K562 (cell line): ENCODE measurements around the gene HS3ST1.

Experiments
- CTCF ChIP-seq, 3 experiments: IDR thresholded peaks in 2 of 3; conservative IDR thresholded peaks in 1 of 3; 2 replicates each; pipeline ENCODE4 v1.5.1; 2011 to 2012; ENCODE audit warnings: low read length in 3 of 3, mild to moderate bottlenecking in 3 of 3, control low read depth in 2 of 3, improper control_type of control experiment in 1 of 3, inconsistent platforms in 1 of 3, low read depth in 1 of 3, mixed read lengths in 1 of 3, moderate library complexity in 1 of 3; ENCODE audit not compliant: insufficient read depth in 2 of 3
- EP300 ChIP-seq: IDR thresholded peaks from 2 replicates; pipeline ENCODE4 v1.6.1; 2012; ENCODE audit warnings: low read length, improper control_type of control experiment
- JUND ChIP-seq, 2 experiments: IDR thresholded peaks; 2 replicates in 1 of 2; 3 replicates in 1 of 2; pipeline ENCODE4 v1.6.1; 2011; ENCODE audit warnings: borderline replicate concordance in 2 of 2, low read depth in 2 of 2, low read length in 2 of 2, improper control_type of control experiment in 1 of 2, missing biosample characterization in 1 of 2, missing genetic modification characterization in 1 of 2, missing genetic modification reagents in 1 of 2
- REST ChIP-seq, 2 experiments: fragments of 450-650 bp; formaldehyde crosslinking in 1 of 2; IDR thresholded peaks; 2 replicates each; pipeline versions ENCODE4 v1.4.0 to v1.6.1; 2014 to 2020; ENCODE audit warnings: mild to moderate bottlenecking in 2 of 2, borderline replicate concordance in 1 of 2, low read depth in 1 of 2
- TRIM28 ChIP-seq: fragments of 450-650 bp; IDR thresholded peaks from 2 replicates; pipeline ENCODE4 v1.6.1; 2017
- ZNF263 ChIP-seq: sonication (generic); formaldehyde crosslinking; IDR thresholded peaks from 2 replicates; pipeline ENCODE4 v1.8.0; 2022; ENCODE audit warnings: mild to moderate bottlenecking, missing genetic modification reagents, borderline replicate concordance
- ZNF740 ChIP-seq, 3 experiments: fragments of 200-800 bp in 1 of 3; sonication (Bioruptor generic) in 1 of 3; sonication (generic) in 1 of 3; formaldehyde crosslinking in 1 of 3; IDR thresholded peaks; 2 replicates each; pipeline versions ENCODE4 v1.6.1 to v1.8.0; 2016 to 2022; ENCODE audit warnings: mild to moderate bottlenecking in 2 of 3, missing compliant biosample characterization in 2 of 3, missing genetic modification characterization in 2 of 3, missing genetic modification reagents in 1 of 3

GRCh38 chr4:11441194-11441556, 12.5 kb upstream of the HS3ST1 start:
- no peak for TF ChIP-seq ZNF740 (CRISPR knock-in tag; IDR thresholded peaks at IDR 0.05)
- no peak for TF ChIP-seq ZNF740 (tag; IDR thresholded peaks at IDR 0.05)
- no peak for TF ChIP-seq ZNF263 (CRISPR knock-in tag)
- no peak for TF ChIP-seq REST (IDR thresholded peaks at IDR 0.05; ENCODE audit: borderline replicate concordance)
- no peak for TF ChIP-seq REST (CRISPR knock-in tag; IDR thresholded peaks at IDR 0.05; ENCODE audit: low read depth)
- TF ChIP-seq JUND (IDR thresholded peaks at IDR 0.05; ENCODE audit: borderline replicate concordance, low read depth, low read length): no peak
- no peak for TF ChIP-seq JUND (tag; IDR thresholded peaks at IDR 0.05; ENCODE audit: borderline replicate concordance, low read depth, low read length)
- TF ChIP-seq CTCF (IDR thresholded peaks at IDR 0.05 in 2 of 3, conservative IDR thresholded peaks at IDR 0.05 in 1 of 3; ENCODE audit: insufficient read depth in 2 of 3, low read depth in 1 of 3, low read length in 3 of 3): no peak
- no peak for TF ChIP-seq EP300
- TF ChIP-seq TRIM28: no peak
